GM21786 (cell line): ENCODE measurements around the gene KCNJ10.
"Not testable (repeated sequence)": the region's sequence is repeated elsewhere in the genome, so short reads cannot be mapped to it uniquely, and the experiment has no call there.

ENCODE experiments used
- ATAC-seq: cut with Tn5 transposase; IDR thresholded peaks from one replicate; pipeline ENCODE4 v1.9.1; 2021; ENCODE audit not compliant: unreplicated experiment

The KCNJ10 gene

GRCh38 chr1:160069460-160070231 is at the start of gene KCNJ10:
Gene KCNJ10 (minus strand): TSS chr1:160070160. CDS start chr1:160042532, 27,628 bp downstream.
- no peak for ATAC-seq

GRCh38 chr1:160118928-160119327 is 49.0 kb upstream of the KCNJ10 start:
- ATAC-seq, result no peak

DNA sequence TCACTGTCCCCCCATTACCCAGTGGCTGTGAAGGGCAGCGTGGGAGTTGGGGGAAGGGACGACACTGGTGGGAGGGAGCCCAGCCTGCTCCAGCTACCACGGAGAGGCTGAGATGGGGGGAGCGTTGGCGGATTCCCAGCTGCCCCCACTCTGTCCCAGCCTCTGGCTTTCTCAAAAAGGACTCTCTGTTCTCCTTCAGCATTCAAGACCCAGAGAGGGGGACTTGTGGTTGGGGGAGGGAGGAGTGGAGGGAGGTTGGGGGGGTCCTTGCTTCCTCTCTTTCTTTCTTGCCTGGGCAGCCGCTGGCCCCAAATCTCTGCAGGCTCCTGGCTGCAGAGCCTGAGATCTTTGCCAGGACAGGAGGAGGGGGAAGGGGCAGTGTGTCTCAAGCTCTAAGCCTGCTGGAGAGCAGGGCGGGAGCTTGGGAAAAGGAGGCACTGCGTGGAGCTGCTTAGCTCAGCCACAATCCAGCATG is 47.8 kb upstream of the KCNJ10 start:
- ATAC-seq, result no peak

DNA sequence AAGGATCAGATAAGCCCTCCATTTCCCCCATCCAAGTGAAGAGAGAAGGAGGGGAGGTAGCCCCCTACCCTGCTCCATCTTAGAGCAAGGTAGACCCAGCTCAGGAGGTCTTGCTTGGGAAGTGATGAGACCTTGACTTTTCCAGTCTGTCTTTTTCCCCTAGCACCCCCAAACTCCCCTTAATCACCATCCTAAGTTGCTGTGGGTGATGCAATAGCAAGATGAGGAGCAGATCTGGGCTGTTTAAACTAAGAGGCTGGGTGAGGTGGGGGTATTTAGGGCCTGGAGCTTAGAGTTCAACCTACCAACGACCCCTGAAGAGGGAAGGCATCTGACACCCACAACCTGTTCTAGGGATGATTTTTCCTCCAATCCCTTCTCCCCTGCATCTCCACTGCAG is 47.3 kb upstream of the KCNJ10 start:
- no peak for ATAC-seq

- ATAC-seq, result no peak
Observed at GRCh38 chr1:160116283-160117147, 46.6 kb upstream of the KCNJ10 start.

- no peak for ATAC-seq
Observed at GRCh38 chr1:160115545-160116282, 45.8 kb upstream of the KCNJ10 start, which contains the start of gene ATP1A2. Gene ATP1A2 (plus strand): TSS chr1:160115759. CDS start chr1:160115862, 103 bp downstream.

GRCh38 chr1:160114085-160114484 is 44.1 kb upstream of the KCNJ10 start:
- ATAC-seq, result no peak

DNA sequence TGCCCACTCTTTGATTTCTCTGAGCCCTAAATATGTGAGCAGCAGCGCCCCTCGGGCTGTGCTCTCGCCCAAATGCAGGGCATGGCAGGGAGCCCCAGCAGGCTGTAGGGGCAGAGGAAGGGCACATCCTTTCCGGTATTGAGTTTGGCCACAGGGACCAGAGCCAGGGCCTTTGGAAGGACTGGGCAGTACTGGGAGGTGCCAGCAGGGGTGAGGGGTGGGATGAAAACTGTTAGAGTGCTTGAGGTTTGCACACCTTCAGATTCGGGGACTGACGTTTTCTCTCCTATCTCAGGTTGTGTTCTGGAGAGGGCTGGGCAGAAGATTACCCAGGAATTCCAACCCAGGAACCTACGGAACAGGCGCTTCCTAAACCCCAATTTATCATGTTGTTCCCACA is 43.4 kb upstream of the KCNJ10 start:
- no peak for ATAC-seq

GRCh38 chr1:160112357-160112756 is 42.4 kb upstream of the KCNJ10 start:
- no peak for ATAC-seq

DNA sequence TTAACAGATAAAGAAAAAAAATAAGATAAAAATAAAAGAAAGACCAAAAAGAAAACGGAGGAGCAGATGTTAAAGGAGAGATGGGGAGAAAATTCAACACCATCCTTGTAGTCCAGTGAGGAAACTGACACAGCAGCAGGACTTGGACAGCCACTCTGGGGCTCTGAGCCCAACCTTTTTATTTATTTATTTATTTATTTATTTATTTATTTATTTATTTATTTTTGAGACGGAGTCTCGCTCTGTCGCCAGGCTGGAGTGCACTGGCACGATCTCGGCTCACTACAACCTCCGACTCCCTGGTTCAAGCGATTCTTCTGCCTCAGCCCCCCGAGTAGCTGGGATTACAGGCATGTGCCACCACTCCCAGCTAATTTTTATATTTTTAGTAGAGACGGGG is 41.5 kb upstream of the KCNJ10 start:
- not testable (repeated sequence) for ATAC-seq

DNA sequence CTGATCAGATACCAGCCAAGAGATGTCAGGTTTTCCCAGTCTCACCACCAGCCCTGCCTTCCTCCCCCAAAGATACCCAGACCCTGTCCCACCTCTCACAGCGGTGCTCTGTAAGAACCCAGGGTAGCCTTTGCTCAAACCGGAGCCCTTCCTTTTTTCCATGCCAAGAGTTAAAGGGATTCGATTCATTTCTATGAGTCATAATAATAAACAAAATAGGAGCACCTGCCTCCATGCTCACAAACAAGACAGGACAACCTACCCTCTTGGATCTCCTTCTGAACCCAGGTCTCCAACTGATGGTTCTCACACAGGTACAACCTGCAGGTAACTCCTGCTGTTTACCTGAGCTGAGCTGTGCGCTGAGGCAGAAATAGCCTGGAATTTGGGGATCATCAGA is 39.7 kb upstream of the KCNJ10 start:
- ATAC-seq, result no peak

GRCh38 chr1:160108888-160109662 is 39.1 kb upstream of the KCNJ10 start:
- ATAC-seq, result no peak

GRCh38 chr1:160107512-160107911 is 37.6 kb upstream of the KCNJ10 start:
- no peak for ATAC-seq

- no peak for ATAC-seq
Observed at GRCh38 chr1:160105155-160105554, 35.2 kb upstream of the KCNJ10 start.

DNA sequence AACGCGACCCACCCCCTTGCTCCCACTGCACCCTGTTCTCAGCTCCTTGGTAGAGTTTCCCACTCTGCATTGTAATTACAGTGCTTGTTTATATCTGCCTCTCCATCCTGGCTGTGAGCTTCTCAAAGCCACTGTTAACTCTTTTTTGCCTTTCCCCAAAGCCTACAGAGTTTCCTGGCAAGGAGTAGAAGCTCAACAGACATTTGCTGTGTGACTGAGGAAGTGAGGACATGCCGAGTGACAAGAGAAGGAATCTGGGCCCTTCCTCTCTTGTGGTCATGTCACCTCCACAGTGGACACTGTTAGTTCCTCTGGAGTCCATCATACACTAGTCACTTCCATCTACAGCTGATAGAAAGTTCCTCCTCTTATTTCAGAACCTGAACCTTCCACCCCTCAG is 34.5 kb upstream of the KCNJ10 start:
- no peak for ATAC-seq

GRCh38 chr1:160103658-160104408 is 33.9 kb upstream of the KCNJ10 start:
- ATAC-seq, result no peak

GRCh38 chr1:160101717-160102522 is 32.0 kb upstream of the KCNJ10 start:
- ATAC-seq, result no peak

- peak; percentile 29 for ATAC-seq
Observed at GRCh38 chr1:160101037-160101716, 31.2 kb upstream of the KCNJ10 start.
